Measurements from ENCODE around the gene C2CD2.

- no peak for TF ChIP-seq CTCF (conservative IDR thresholded peaks at IDR 0.05 in 1 of 2, IDR thresholded peaks at IDR 0.05 in 1 of 2; ENCODE audit: low read depth in 1 of 2, low read length in 2 of 2)
- TF ChIP-seq EZH2 (IDR thresholded peaks at IDR 0.05; ENCODE audit: low read length, missing control alignments) = no peak
Measured at GRCh38 chr21:41884501-41885030, 69.3 kb downstream of the C2CD2 start.
